GM10266 (cell line): ENCODE data around the gene FUT6.
"Not testable (repeated sequence)": the region's sequence is repeated elsewhere in the genome, so short reads cannot be mapped to it uniquely, and the experiment has no call there.

ENCODE experiments used
- DNase-seq: peaks from one replicate; pipeline ENCODE4 v3.0.0; 2012; ENCODE audit errors: extremely low spot score
- TF ChIP-seq, protein P1 (sequence below): IDR thresholded peaks from 2 replicates; pipeline ENCODE4 v1.5.1; 2012; ENCODE audit warnings: mild to moderate bottlenecking, low read depth; ENCODE audit not compliant: control insufficient read depth, insufficient read depth; ENCODE audit errors: missing control alignments

Gene FUT6

DNA sequence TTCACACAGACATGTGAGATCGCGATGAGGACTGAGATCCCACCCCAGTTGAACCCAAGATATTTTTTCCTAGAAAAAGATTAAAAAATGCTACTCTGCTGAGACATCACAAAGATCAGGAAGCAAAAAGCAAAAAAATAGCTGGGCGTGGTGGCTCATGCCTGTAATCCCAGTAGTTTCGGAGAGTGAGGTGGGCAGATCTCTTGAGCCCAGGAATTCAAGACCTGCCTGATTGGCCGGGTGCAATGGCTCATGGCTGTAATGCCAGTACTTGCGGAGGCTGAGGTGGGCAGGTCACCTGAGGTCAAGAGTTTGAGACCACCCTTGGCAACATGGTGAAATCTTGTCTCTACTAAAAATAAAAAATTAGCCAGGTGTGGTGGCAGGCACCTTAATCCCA, 10.7 kb upstream of the FUT6 start:
- TF ChIP-seq, protein P1, sequence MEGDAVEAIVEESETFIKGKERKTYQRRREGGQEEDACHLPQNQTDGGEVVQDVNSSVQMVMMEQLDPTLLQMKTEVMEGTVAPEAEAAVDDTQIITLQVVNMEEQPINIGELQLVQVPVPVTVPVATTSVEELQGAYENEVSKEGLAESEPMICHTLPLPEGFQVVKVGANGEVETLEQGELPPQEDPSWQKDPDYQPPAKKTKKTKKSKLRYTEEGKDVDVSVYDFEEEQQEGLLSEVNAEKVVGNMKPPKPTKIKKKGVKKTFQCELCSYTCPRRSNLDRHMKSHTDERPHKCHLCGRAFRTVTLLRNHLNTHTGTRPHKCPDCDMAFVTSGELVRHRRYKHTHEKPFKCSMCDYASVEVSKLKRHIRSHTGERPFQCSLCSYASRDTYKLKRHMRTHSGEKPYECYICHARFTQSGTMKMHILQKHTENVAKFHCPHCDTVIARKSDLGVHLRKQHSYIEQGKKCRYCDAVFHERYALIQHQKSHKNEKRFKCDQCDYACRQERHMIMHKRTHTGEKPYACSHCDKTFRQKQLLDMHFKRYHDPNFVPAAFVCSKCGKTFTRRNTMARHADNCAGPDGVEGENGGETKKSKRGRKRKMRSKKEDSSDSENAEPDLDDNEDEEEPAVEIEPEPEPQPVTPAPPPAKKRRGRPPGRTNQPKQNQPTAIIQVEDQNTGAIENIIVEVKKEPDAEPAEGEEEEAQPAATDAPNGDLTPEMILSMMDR, result no peak
- no peak for DNase-seq

DNA sequence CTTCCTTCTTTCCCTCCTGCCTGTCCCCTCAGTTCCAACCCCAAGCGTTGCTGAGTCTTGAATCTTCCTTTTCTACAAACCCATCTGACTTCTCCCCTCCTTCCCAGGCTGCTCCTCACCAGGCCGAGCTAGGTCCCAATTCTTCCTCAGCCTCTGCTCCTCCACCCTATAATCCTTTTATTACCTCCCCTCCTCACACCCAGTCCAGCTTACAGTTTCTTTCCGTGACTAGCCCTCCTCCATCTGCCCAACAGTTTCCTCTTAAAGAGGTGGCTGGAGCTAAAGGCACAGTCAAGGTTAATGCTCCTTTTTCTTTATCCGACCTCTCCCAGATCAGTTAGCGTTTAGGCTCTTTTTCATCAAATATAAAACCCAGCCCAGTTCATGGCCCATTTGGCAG, 9.1 kb upstream of the FUT6 start:
- DNase-seq, result not testable (repeated sequence)

DNA sequence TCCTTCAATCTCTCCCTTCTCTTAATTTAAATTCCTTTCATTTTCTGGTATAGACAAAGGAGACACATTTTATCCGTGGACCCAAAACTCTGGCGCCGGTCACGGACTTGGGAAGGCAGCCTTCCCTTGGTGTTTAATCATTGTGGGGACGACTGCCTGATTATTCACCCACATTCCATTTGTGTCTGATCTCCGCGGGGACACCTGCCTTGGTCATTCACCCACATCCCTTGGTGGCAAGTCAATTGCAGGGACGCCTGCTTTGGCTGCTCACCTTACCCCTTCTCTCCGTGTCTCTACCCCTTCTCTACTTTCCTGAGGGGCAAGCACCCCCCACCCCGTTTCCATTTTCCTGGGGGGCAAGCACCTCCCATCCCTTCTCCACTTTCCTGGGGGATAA, 8.3 kb upstream of the FUT6 start:
- not testable (repeated sequence) for DNase-seq

DNA sequence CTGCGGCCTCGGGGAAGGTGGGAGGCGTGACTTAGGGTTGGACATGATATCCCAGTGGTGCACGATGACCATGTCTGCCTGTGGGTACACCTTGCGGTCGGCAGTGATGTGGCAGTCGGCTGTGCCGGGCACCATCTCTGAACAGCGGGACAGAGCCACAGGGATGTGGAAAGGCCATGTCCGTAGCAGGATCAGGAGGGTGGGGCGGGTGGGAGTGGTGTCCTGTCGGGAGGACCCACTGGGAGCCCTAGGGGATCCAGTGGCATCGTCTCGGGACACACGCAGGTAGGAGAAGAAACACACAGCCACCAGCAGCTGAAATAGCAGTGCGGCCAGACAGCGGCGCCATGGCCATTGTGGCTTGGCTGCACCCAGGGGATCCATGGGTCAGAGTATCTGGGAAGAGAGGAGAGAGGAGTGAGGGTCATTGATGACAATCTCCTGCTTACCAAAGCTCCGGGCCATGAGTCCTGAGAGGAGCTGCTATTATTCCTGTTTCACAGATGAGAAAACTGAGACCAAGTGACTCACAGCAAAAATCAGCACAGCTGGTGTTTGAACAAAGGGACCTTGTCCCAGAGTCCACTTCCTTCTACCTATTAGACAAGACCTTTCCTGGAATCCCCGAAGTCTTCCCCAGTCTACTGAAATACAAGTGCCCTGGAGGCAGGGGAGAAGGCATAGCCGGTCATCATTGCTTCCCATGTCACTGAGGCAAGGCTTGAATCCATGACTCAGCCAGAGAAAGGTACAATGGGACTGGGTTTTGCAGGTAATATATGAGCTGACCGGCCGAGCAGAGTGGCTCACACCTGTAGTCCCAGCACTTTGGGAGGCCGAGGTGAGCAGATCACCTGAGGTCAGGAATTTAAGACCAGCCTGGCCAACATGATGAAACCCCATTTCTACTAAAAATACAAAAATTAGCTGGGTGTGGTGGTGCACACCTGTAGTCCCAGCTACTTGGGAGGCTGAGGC, 5.2 kb upstream of the FUT6 start:
- no peak for DNase-seq
- TF ChIP-seq, protein P1, result no peak

DNA sequence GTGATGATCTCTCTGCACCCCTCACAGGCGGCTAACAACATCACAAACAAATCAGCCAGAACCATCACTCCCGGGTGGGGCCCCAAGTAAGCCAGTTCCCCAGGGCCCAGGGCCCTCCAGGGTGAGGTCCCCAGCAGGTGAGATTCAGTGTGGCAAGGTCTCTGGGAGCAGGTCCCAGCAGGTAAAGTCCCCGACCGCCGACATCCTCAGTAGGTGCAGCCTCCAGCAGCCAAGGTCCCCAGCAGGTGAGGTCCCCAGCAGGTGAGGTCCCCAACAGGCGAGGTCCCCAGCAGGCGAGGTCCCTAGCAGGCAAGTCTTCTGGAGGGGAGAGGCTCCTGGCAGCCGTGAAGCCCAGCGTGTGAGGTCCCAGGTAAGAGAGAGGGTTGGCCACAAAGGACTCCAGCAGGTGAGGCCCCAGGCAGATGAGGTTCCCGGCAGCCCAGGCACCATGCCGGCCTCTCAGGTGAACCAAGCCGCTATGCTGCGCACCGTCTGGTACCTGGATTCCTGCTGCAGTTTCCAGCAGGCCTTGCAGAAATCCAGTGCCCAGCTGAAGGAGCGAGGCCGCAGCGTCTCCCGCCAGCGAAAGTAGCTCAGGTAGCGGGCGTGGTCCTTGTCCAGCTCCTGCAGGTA, 3.9 kb upstream of the FUT6 start:
- TF ChIP-seq, protein P1, result no peak
- no peak for DNase-seq

DNA sequence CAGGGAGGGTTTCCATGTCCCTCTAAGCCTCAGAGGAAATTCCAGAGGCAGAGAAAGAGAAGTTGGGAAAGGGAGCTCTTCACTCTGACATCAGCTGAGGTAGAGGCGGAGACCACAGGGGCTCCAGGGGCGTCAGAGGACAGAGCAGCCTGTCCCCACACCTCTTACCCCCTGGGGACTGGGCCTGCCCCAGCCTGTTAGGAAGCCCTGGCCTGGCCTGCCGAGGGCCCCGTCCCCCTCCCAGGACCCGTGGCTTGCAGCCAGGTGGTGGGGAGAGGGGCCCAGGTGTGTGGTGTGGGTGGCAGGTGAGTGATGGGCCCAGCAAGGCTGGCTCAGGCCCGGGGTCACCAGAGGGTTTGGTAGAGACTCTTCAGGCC, 2.2 kb upstream of the FUT6 start:
- not testable (repeated sequence) for DNase-seq

DNA sequence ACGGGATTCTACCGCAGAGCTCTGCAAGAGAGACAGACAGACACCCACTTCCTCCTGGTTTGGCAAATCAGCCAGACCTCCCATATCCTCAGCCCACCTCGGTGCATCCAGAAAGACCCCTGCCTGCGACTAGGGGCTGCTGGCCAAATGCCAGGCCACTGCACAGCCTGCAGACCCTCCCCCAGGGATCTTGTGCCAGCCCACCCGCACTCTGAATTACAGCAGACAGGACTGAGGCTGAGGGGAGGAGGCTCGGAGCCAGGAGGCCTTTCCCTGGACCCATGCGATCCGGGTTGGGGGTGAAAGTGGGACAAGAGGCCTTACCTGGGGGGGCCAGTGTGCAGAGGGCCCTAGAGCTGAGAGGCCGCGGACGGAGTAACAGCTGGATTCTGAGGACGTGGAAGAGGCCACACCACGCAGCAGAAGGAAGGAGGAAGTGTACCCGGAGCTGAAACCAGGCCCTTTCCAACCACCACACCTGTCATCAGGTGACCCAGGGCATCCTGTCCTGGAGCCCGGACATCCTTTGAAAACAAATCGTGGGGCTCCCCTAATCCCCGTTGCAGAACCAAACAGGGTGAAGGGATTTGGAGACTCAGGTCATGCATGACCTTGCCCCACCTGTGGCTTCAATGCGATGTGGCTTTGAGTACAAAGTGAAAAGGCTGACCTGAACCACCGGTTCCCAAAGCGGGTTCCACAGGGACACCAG, 993 bp downstream of the FUT6 start:
- TF ChIP-seq, protein P1, result no peak
- no peak for DNase-seq

DNA sequence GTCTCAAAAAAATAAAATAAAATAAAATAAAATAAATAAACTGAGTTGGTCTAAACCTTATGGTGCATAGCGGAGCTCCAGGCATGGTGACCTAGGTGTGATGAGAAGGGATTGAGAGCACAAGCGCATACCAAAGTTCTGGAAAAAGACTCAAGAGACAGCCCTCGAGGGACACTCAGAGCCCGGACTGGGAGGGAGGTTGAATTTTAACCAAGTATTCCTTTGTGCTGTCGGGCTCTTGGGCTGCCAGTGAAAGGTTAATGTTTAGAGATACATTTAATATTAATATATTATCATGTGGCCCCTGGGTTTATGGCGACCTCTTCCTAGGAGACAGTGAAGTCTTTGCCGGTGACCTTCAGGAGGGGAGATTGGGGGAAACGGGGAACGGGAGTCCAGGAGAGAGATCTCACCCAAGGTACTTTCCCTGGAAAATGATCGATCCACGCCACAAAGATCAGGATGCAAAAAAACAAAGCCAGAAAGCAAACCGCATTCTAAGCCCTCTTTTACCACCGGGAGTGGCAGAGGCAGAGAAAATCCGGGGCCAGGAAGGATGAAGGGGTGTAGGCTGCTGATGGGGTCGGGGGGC, 1.6 kb downstream of the FUT6 start:
- no peak for DNase-seq

More for the DNA sequence above, 1.6 kb downstream of the FUT6 start:
- TF ChIP-seq, protein P1, result no peak
